Spleen (tissue), 7 donors: ENCODE measurements around the gene CD79A.

Experiments used
- CTCF ChIP-seq, 11 experiments: fragments of 200-600 bp in 7 of 11; fragments of 450-650 bp in 4 of 11; sonication (generic) in 4 of 11; IDR thresholded peaks in 8 of 11; conservative IDR thresholded peaks in 3 of 11; 1 replicate in 7 of 11; 2 replicates in 4 of 11; pipeline versions ENCODE4 v1.4.0 to v1.8.0; 2016 to 2021; ENCODE audit warnings: antibody characterized with exemption in 11 of 11, inconsistent platforms in 4 of 11, mild to moderate bottlenecking in 1 of 11
- POLR2A ChIP-seq, 3 donors: fragments of 450-650 bp; IDR thresholded peaks; one replicate each; pipeline ENCODE4 v1.5.1; 2017; ENCODE audit warnings: antibody characterized with exemption in 3 of 3, mild to moderate bottlenecking in 1 of 3
- POLR2AphosphoS5 ChIP-seq, 3 donors: sonication (generic); formaldehyde crosslinking; IDR thresholded peaks; one replicate each; pipeline ENCODE4 v1.5.1; 2017; ENCODE audit warnings: antibody characterized with exemption in 3 of 3
- donor health status: DM: no; HTN: no; CAD: no; lungs with moderate emphysema.
- donor health status: DM: no; HTN: no; CAD: no.
- donor health status: DM: no; HTN: no; CAD: no.

GRCh38 chr19:41864374-41864773 is 12.7 kb upstream of the CD79A start:
- TF ChIP-seq POLR2A (IDR thresholded peaks at IDR 0.05) = no peak
- no peak for TF ChIP-seq CTCF (IDR thresholded peaks at IDR 0.05 in 8 of 11, conservative IDR thresholded peaks at IDR 0.05 in 3 of 11)
- peak in 1 of 3 donors; percentile 8 for TF ChIP-seq POLR2AphosphoS5 (IDR thresholded peaks at IDR 0.05)
